BJ (cell line): ENCODE data around the gene ITPR3. TPM values are rescaled to one million over a fixed set of nuclear protein-coding genes. Genes with fewer than 3 reads are reported as not detected.

Experiments
- CTCF ChIA-PET: fragments of 350-600 bp; formaldehyde crosslinking; extraction: SDS; loops from one replicate; lab custom pipeline; 2021; ENCODE audit warnings: antibody characterized with exemption, inconsistent platforms; lab: Yijun Ruan, JAX
- POLR2A ChIA-PET: fragments of 300-600 bp; sonication (Branson Sonifier 250); formaldehyde crosslinking; extraction: SDS; loops from one replicate; lab custom pipeline; 2021; ENCODE audit warnings: antibody characterized with exemption; lab: Charles Lee
- DNase-seq: peaks from one replicate; pipeline ENCODE4 v3.0.0-alpha.2; 2011; ENCODE audit warnings: low read depth
- H3K27me3 ChIP-seq: 2 replicates; pipeline ENCODE4 v1.6.0; 2011; ENCODE audit warnings: low read length; ENCODE audit not compliant: control insufficient read depth, insufficient read depth
- H3K36me3 ChIP-seq: 2 replicates; pipeline ENCODE4 v1.5.1; 2011; ENCODE audit warnings: low read length; ENCODE audit not compliant: control insufficient read depth, insufficient read depth
- H3K4me3 ChIP-seq: 2 replicates; pipeline ENCODE4 v1.5.1; 2011; ENCODE audit warnings: low read depth, mild to moderate bottlenecking, control low read depth, low read length
- CTCF ChIP-seq: IDR thresholded peaks from 2 replicates; pipeline ENCODE4 v1.5.1; 2011; ENCODE audit warnings: low read depth, mild to moderate bottlenecking, control low read depth, inconsistent platforms, low read length, moderate library complexity; ENCODE audit not compliant: insufficient read depth
- polyA plus RNA-seq: library from polyadenylated mRNA; depleted of rRNA; stranded (reverse); fragments of >200 nt; gene quantifications from 2 replicates; pipeline ENCODE4 v1.2.3, GENCODE V29; 2011

The ITPR3 gene
- polyA plus RNA-seq, 1 experiment, result 16.6 TPM

GRCh38 chr6:33727126-33727525, 106.0 kb downstream of the ITPR3 start:
- no peak for TF ChIP-seq CTCF
- ChIA-PET CTCF (interaction anchor here (0.7 to 6.3 kb wide), 2 partner anchors 18 to 43 kb away, joined by 3 to 37 read pairs; partner anchors contain the start of gene IP6K3), POLR2A (no interaction called here)
- DNase-seq, result no peak
- Histone ChIP-seq H3K4me3 (no peak overlapping the region), H3K36me3 (no peaks in the 10 kb centered on the region), H3K27me3 (peaks cover 15% of the 10 kb centered on the region)

- TF ChIP-seq CTCF, result no peak
- POLR2A ChIA-PET, result no interaction called here
- Histone ChIP-seq H3K27me3 (peaks cover 14% of the 10 kb centered on the region), H3K4me3 (no peak overlapping the region), H3K36me3 (no peaks in the 10 kb centered on the region)
- CTCF ChIA-PET, result interaction anchor here (0.7 to 6.3 kb wide), 2 partner anchors 17 to 42 kb away, joined by 3 to 37 read pairs; partner anchors contain the start of gene IP6K3
- DNase-seq, result no peak
These were observed 106.8 kb downstream of the ITPR3 start for GRCh38 chr6:33727932-33728331.

GRCh38 chr6:33728438-33728837, 107.3 kb downstream of the ITPR3 start:
- TF ChIP-seq CTCF, result no peak
- ChIA-PET POLR2A (no interaction called here), CTCF (interaction anchor here (0.7 to 6.3 kb wide), 3 partner anchors 12 to 17 kb away, joined by 3 to 37 read pairs (median 3); partner anchors contain the start of genes IP6K3 and UQCC2)
- peaks cover 14% of the 10 kb centered on the region for H3K27me3 ChIP-seq
- no peaks in the 10 kb centered on the region for H3K36me3 ChIP-seq
- H3K4me3 ChIP-seq, result no peak overlapping the region
- DNase-seq, result no peak

GRCh38 chr6:33729059-33729458, 107.9 kb downstream of the ITPR3 start:
- POLR2A ChIA-PET, result no interaction called here
- peaks cover 10% of the 10 kb centered on the region for H3K27me3 ChIP-seq
- no peak for DNase-seq
- TF ChIP-seq CTCF, result no peak
- CTCF ChIA-PET, result interaction anchor here (0.7 to 6.3 kb wide), 4 partner anchors 9 to 18 kb away, joined by 3 to 37 read pairs (median 3); partner anchors contain the start of genes IP6K3 and UQCC2
- H3K4me3 ChIP-seq, result no peak overlapping the region
- no peaks in the 10 kb centered on the region for H3K36me3 ChIP-seq

GRCh38 chr6:33730611-33731010, 109.5 kb downstream of the ITPR3 start:
- CTCF ChIA-PET, result interaction anchor here (0.6 to 6.3 kb wide), 4 partner anchors 7 to 357 kb away, joined by 3 to 37 read pairs (median 4); partner anchors contain the start of gene IP6K3

More at GRCh38 chr6:33730611-33731010, 109.5 kb downstream of the ITPR3 start:
- Histone ChIP-seq H3K4me3 (no peak overlapping the region), H3K27me3 (peaks cover 10% of the 10 kb centered on the region), H3K36me3 (no peaks in the 10 kb centered on the region)
- POLR2A ChIA-PET, result no interaction called here
- DNase-seq, result no peak
- no peak for TF ChIP-seq CTCF
